Anterior cingulate cortex (tissue), 58 donors: ENCODE data around the gene PPP6R3.
"Not testable (repeated sequence)": the region's sequence is repeated elsewhere in the genome, so short reads cannot be mapped to it uniquely, and the experiment has no call there.

Source experiments
- DNase-seq, 58 donors: peaks; one replicate each; lab custom pipeline; 2025; lab: John Stamatoyannopoulos, UW

PPP6R3 gene

GRCh38 chr11:68433541-68433940, 27.0 kb upstream of the PPP6R3 start:
- DNase-seq, result no peak

DNA sequence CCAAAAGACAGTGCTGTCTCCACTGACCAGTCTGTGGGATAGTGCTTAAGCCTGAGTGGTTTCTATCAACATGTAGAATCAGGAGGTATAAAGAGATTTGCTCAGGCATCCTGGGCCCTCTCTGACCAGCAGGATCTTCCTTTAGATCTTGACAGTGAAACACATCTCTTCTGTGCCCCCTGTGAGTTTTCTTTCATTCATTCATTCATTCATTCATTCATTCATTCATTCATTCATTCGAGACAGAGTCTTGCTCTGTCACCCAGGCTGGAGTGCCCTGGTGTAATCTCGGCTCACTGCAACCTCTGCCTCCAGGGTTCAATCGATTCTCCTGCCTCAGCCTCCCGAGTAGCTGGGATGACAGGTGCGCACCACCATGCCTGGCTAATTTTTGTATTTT, 26.4 kb upstream of the PPP6R3 start:
- DNase-seq, result not testable (repeated sequence)

GRCh38 chr11:68436162-68436888, 24.2 kb upstream of the PPP6R3 start:
- DNase-seq, result no peak

DNA sequence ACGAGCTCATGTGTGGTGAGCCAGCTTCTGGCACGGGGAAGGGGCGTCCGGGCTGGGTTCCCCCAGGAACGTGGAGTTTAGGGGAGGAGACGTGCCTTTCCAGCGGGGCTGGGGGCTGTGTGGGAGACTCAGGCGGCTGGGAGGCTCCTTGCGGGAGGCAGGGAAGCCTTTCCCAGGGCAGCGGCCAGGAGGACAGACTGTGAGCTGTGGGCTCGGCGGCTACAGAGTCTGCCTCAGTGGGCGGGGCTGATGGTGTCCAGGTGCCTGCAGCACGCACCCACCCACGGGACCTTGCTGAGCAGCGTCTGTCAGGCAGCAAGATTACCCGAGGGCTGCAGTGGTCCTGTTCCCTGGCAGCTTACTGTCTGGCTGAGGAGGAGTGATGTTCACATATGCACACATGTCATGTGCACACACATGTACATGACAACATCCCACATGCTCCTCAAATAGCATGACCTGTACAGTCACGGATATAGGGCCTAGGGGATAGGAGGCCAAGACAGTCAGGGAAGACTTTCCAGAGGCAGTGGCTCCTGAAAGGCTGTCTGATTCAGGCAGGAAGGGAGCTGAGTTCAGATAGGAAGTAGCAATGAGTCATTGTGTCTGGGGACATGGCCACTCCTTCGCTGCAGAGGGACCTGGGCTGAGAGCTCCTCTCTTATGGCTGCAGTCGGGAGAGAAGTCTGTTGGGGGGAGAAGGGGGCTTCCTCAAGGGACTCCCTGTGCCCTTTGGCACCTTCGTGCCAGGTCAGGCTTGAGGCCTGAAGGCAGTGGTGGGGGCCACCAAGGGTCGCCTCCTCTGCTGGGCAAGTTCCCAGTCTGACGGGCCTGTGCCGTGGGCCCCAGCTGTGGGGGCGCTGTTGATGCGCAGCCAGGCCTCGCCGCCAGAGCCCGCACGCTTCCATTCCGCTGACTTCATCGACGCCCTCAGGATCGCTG, 23.3 kb upstream of the PPP6R3 start:
- DNase-seq, result peak in 1 of 58 donors; percentile 35

- DNase-seq, result no peak
Measured at GRCh38 chr11:68437927-68438657, 22.5 kb upstream of the PPP6R3 start.

- DNase-seq, result peak in 4 of 58 donors; percentile 14 to 27 (median 22)
Measured at GRCh38 chr11:68438658-68439259, 21.8 kb upstream of the PPP6R3 start.

DNA sequence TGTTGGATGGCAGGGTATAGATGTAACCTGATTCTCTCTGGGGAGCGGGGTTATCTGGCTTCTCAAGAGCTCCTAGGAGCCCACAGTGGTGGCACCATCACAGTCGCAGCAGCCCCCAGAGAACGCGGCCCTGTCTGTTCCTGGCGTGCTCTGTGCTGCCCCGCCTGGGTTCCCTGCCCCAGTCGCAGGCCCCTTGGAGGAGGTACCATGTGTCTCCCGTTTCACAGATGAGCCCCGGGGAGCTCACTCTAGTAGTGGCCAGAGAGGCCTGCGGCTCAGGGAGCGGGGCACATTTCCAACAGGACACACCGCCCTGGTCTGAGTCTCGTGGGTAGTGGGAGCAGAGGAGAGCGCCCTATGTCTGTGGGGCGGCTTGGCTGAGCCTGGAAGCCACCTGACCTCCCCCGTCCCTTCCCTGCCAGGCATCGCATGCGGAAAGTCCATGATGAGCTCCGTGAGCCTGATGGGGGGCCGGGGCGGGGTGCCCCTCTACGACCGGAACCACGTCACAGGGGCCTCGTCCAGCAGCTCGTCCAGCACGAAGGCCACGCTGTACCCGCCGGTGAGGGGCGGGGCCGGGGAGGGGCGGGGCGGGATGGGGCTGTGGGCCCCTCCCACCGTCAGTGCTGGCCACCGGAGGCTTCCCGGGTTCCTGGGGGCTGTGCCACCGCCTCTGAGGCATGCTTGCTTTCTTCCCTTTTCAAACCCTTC, 21.0 kb upstream of the PPP6R3 start:
- no peak for DNase-seq

DNA sequence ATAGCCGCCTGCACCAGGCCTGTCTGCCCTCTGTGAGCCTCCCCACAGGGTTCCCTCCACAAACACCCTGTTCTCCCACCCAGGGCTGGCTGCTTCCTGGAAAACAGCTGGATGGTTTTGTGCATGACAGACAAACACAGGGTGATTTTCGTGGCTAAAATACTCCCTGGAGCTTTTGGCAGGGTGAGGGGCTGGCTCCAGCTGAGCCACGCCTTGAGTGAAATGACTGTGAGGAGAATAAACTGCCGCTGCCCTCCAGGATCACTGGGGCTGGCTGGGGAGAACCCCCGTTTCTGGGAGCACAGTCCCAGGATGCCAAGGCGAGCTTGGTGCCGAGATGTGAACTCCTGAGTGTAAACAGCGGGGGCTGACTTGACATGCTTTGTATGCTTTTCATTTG, 20.3 kb upstream of the PPP6R3 start:
- DNase-seq, result no peak

DNA sequence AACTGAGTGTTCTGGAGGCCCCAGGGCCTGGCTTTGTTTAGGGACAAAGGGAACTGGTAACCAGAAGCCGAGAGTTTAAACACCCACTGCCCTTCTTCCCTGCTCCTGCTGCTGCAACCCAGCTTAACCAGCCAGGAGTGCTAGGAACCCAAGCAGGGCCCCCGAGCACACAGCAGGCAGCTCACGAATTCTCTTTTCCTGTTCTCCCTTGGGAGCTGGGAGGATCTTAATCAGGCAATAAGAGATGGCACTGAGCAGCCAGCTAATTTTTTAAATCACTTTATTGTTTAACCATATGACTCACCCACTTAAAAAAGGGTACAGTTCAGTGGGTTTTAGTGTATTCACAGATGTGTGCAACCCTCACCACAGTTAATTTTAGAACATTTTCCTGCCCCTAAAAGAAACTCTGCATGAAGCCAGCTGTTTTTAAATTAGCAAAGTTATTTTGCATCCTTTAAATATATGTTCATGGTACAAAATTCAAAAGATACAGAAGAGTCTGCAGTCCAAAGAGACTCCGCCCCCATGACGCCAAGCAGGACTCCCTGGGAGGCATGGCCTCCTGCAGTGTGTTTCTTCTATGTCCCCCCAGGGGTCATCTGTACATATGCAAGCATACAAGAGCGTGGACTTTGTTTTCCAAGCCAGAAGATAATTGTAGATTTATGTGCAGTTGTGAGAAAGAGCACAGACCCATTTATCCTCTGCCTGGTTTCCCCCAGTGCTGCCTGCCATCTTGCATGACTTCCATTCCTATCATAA, 18.9 kb upstream of the PPP6R3 start:
- DNase-seq, result no peak

GRCh38 chr11:68442433-68442832, 18.1 kb upstream of the PPP6R3 start:
- DNase-seq, result no peak

- DNase-seq, result peak in 3 of 58 donors; percentile 10 to 14 (median 11)
Measured at GRCh38 chr11:68444566-68444965, 16.0 kb upstream of the PPP6R3 start.

- DNase-seq, result no peak
Measured at GRCh38 chr11:68445531-68446035, 15.0 kb upstream of the PPP6R3 start.

DNA sequence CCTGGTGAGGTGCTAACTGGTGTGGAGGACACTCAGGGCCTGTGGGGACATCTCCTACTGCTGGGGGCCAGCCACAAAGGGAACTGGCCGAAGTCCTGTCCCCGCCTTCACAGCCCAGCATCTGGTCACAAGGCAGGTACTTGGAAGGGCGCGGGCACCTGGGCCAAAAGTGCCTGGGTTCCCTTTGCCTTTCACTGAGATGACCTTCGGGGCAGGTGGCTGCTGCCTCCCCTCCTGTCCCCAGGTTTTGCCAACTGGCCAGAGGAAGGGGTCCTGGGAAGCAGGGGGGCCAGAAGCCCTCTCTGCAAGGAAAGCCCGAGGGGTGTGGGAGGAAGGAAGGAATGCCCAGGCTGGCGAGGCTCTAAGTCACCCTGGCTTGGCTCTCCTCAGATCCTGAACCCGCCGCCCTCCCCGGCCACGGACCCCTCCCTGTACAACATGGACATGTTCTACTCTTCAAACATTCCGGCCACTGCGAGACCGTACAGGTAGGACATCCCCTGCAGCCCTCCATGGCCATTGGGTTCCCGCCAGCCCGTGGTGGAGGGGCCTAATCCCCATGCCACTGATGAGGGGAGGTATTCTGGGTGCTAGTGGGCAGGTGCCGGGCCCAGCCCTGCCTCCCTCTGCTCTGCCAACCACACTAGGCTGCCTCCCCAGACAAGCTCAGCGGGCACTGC, 14.4 kb upstream of the PPP6R3 start:
- no peak for DNase-seq

GRCh38 chr11:68447015-68447801, 13.3 kb upstream of the PPP6R3 start:
- peak in 54 of 58 donors; percentile 3 to 82 (median 52) for DNase-seq

DNA sequence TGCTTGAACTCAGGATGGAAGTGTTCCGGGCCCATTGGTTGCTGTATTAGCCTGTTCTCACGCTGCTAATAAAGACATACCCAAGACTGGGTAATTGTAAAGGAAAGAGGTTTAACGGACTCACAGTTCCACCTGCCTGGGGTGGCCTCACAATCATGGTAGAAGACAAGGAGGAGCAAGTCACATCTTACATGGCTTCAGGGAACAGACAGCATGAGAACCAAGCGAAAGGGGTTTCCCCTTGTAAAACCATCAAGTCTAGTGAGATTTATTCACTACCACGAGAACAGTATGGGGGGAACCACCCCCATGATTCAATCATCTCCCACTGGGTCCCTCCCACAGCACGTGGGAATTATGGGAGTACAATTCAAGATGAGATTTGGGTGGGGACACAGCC, 12.6 kb upstream of the PPP6R3 start:
- not testable (repeated sequence) for DNase-seq

- no peak for DNase-seq
Measured at GRCh38 chr11:68448604-68449011, 11.9 kb upstream of the PPP6R3 start.

DNA sequence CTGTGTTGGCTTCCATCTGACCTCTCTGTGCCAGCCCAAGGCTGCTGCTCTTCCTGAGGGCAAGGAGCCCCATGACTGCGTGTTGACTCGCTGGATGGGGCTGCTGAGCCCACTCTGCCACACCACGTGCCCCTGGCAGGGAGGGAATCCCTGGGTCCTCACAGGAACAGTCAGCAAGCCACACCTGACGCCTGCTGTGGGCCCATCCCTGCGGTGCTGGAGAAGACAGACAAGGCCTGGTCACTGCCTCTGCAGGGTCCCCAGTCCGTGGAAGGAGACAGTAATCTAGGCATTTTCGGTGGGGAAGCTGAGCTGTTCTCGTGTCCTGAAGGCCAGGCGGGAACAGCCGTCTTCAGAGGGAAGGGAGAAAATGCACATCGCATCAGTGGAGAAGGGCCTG, 10.6 kb upstream of the PPP6R3 start:
- no peak for DNase-seq
